Measurements from ENCODE around the gene PLCB1. TPM values are rescaled to one million over a fixed set of nuclear protein-coding genes. Genes with fewer than 3 reads are reported as not detected.

PLCB1 gene
- total RNA-seq, 1 experiment from 2014 or later, result not detected

DNA sequence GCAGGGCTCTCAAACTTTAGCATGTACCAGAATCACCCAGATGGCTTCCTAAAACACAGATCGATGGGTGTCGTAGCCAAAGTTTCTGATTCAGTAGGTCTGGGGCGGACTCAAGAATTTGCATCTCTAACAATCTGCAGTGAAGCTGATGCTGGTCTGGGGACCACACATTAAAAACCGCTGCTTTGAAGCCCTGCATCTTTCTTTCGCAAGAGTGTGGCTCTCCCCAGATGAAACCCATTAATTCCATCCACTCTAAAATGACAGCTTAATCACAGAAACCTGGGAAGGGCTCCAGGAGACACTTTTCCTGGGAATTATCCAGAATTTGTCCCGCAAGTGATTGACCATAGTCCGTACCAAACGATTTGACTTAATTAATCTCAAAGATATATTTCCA is 617.0 kb downstream of the PLCB1 start:
- Histone ChIP-seq H3F3A (ENCODE audit: insufficient read depth, low read depth) (no peaks in the 10 kb centered on the region), H3K4me1 (replicated peaks; ENCODE audit: insufficient read depth) (no peaks in the 10 kb centered on the region), H3K4me3 (no peak overlapping the region), H3K36me3 (ENCODE audit: low read depth) (no peaks in the 10 kb centered on the region), H3K9me2 (ENCODE audit: insufficient read depth) (no peaks in the 10 kb centered on the region), H3K9me3 (ENCODE audit: insufficient read depth, low read depth) (no peaks in the 10 kb centered on the region), H2AFZ (no peak overlapping the region), H4K20me1 (ENCODE audit: insufficient read depth) (no peaks in the 10 kb centered on the region), H3K79me2 (ENCODE audit: low read depth) (no peaks in the 10 kb centered on the region), H3K27ac (no peak overlapping the region), H3K4me2 (no peak overlapping the region), H3K27me3 (ENCODE audit: insufficient read depth, low read depth) (no peaks in the 10 kb centered on the region)
- ChIA-PET POLR2A (ENCODE audit: unreplicated experiment) (no interaction called here), CTCF (no interaction called here)
- intact Hi-C loops (cut with micrococcal nuclease; ENCODE audit: unreplicated experiment), result no loop called here
- DNase-seq, result no peak
- no TSS peak for BruUV-seq (replicated peaks)
- TF ChIP-seq, protein P1, sequence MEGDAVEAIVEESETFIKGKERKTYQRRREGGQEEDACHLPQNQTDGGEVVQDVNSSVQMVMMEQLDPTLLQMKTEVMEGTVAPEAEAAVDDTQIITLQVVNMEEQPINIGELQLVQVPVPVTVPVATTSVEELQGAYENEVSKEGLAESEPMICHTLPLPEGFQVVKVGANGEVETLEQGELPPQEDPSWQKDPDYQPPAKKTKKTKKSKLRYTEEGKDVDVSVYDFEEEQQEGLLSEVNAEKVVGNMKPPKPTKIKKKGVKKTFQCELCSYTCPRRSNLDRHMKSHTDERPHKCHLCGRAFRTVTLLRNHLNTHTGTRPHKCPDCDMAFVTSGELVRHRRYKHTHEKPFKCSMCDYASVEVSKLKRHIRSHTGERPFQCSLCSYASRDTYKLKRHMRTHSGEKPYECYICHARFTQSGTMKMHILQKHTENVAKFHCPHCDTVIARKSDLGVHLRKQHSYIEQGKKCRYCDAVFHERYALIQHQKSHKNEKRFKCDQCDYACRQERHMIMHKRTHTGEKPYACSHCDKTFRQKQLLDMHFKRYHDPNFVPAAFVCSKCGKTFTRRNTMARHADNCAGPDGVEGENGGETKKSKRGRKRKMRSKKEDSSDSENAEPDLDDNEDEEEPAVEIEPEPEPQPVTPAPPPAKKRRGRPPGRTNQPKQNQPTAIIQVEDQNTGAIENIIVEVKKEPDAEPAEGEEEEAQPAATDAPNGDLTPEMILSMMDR (conservative IDR thresholded peaks at IDR 0.05), result no peak
- no peak for TF ChIP-seq EZH2 (IDR thresholded peaks at IDR 0.05; ENCODE audit: low read depth)

GRCh38 chr20:8749986-8750385 is 617.9 kb downstream of the PLCB1 start:
- Histone ChIP-seq H3K36me3 (ENCODE audit: low read depth) (no peaks in the 10 kb centered on the region), H3K4me3 (no peak overlapping the region), H3F3A (ENCODE audit: insufficient read depth, low read depth) (no peaks in the 10 kb centered on the region), H3K9me3 (ENCODE audit: insufficient read depth, low read depth) (no peaks in the 10 kb centered on the region), H3K4me2 (no peak overlapping the region), H3K4me1 (replicated peaks; ENCODE audit: insufficient read depth) (no peaks in the 10 kb centered on the region), H3K27ac (no peak overlapping the region), H3K79me2 (ENCODE audit: low read depth) (no peaks in the 10 kb centered on the region), H2AFZ (no peak overlapping the region), H4K20me1 (ENCODE audit: insufficient read depth) (no peaks in the 10 kb centered on the region), H3K9me2 (ENCODE audit: insufficient read depth) (no peaks in the 10 kb centered on the region), H3K27me3 (ENCODE audit: insufficient read depth, low read depth) (no peaks in the 10 kb centered on the region)
- ChIA-PET POLR2A (ENCODE audit: unreplicated experiment) (no interaction called here), CTCF (no interaction called here)
- intact Hi-C loops (cut with micrococcal nuclease; ENCODE audit: unreplicated experiment), result loop anchor here (2.0 kb wide), 1 partner anchor 861 kb away; no protein-coding TSS in a partner anchor
- no TSS peak for BruUV-seq (replicated peaks)
- DNase-seq, result no peak
- TF ChIP-seq, protein P1 (conservative IDR thresholded peaks at IDR 0.05), result no peak
- no peak for TF ChIP-seq EZH2 (IDR thresholded peaks at IDR 0.05; ENCODE audit: low read depth)

DNA sequence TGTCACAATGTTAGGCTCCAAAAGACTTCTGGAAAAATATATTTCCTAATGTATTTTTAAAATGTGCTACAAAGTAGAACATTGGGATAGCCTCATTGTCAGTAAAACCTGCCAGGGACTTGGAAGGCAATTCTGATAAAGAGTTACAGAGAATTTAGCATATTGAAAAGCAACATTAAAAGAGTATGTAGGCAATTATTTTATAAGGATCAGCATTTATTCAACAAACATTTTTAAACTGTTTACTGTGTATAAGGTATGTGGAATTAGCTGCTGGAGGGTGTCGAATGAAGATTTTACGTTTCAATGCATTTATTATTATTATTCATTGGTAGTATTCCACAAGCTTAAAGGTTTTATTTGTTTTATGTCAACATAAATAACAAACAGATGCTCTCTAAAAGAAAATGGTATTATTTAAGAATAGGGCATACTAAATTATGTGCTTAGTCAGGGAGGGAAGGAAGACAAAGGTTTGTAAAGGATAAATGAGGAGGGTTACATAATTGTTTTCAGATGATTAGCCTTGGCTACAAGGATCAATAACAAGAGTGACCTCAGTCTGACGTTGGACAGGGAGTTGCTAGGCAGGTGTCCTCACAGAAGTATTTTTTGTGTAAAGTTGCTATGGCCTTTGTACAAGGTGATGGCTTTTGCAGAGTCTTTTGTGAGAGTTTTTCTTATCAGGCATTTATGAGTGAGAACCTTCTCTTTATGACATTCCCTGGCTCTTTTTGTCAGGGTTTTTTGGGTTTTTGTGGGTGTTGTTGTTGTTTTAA is 623.5 kb downstream of the PLCB1 start:
- H3F3A ChIP-seq (ENCODE audit: insufficient read depth, low read depth), result no peaks in the 10 kb centered on the region
- H2AFZ ChIP-seq, result no peak overlapping the region
- H3K27ac ChIP-seq, result no peak overlapping the region
- no peaks in the 10 kb centered on the region for H3K9me3 ChIP-seq (ENCODE audit: insufficient read depth, low read depth)
- no peaks in the 10 kb centered on the region for H3K79me2 ChIP-seq (ENCODE audit: low read depth)
- no peaks in the 10 kb centered on the region for H4K20me1 ChIP-seq (ENCODE audit: insufficient read depth)
- H3K4me1 ChIP-seq (replicated peaks; ENCODE audit: insufficient read depth), result no peaks in the 10 kb centered on the region
- BruUV-seq (replicated peaks), result no TSS peak
- POLR2A ChIA-PET (ENCODE audit: unreplicated experiment), result no interaction called here
- TF ChIP-seq, protein P1 (conservative IDR thresholded peaks at IDR 0.05), result no peak
- H3K36me3 ChIP-seq (ENCODE audit: low read depth), result no peaks in the 10 kb centered on the region
- CTCF ChIA-PET, result no interaction called here
- no peaks in the 10 kb centered on the region for H3K27me3 ChIP-seq (ENCODE audit: insufficient read depth, low read depth)
- no peak overlapping the region for H3K4me3 ChIP-seq
- intact Hi-C loops (cut with micrococcal nuclease; ENCODE audit: unreplicated experiment), result no loop called here
- no peak for DNase-seq
- no peak overlapping the region for H3K4me2 ChIP-seq
- H3K9me2 ChIP-seq (ENCODE audit: insufficient read depth), result no peaks in the 10 kb centered on the region

All from PC-9 (cell line).